Karpas-422 (cell line): ENCODE measurements around the gene C10orf67. TPM values are rescaled to one million over a fixed set of nuclear protein-coding genes. Genes with fewer than 3 reads are reported as not detected.
"Not testable (repeated sequence)": the region's sequence is repeated elsewhere in the genome, so short reads cannot be mapped to it uniquely, and the experiment has no call there.

Experiments used
- DNase-seq: peaks from one replicate; pipeline ENCODE4 v3.0.0-alpha.2; 2015
- H2AFZ ChIP-seq: fragments of 200-600 bp; sonication (generic); 2 replicates; pipeline ENCODE4 v1.6.1; 2014; ENCODE audit warnings: antibody characterized with exemption, low read length, mixed read lengths
- H3K27ac ChIP-seq: fragments of 200-600 bp; sonication (generic); 2 replicates; pipeline ENCODE4 v1.5.1; 2014; ENCODE audit warnings: mild to moderate bottlenecking, low read length, moderate library complexity
- H3K27me3 ChIP-seq: fragments of 200-600 bp; sonication (generic); 2 replicates; pipeline ENCODE4 v1.6.1; 2014; ENCODE audit warnings: low read length, mixed read lengths
- H3K36me3 ChIP-seq: fragments of 200-600 bp; sonication (generic); 2 replicates; pipeline ENCODE4 v1.6.1; 2014; ENCODE audit warnings: low read length, mixed read lengths; ENCODE audit not compliant: insufficient read depth
- H3K4me1 ChIP-seq: fragments of 200-600 bp; sonication (generic); 2 replicates; pipeline ENCODE4 v1.6.1; 2014; ENCODE audit warnings: mild to moderate bottlenecking, low read length, mixed read lengths
- H3K4me2 ChIP-seq: fragments of 200-600 bp; sonication (generic); 2 replicates; pipeline ENCODE4 v1.6.1; 2014; ENCODE audit warnings: low read length, low read depth, mild to moderate bottlenecking; ENCODE audit not compliant: poor library complexity, severe bottlenecking
- H3K4me3 ChIP-seq: fragments of 200-600 bp; sonication (generic); 2 replicates; pipeline ENCODE4 v1.5.1; 2014; ENCODE audit warnings: mild to moderate bottlenecking, antibody characterized with exemption, low read length, mixed read lengths
- H3K79me2 ChIP-seq: fragments of 200-600 bp; sonication (generic); 2 replicates; pipeline ENCODE4 v1.6.1; 2014; ENCODE audit warnings: mild to moderate bottlenecking, low read length, mixed read lengths
- H3K9ac ChIP-seq: fragments of 200-600 bp; sonication (generic); 2 replicates; pipeline ENCODE4 v1.6.0; 2014; ENCODE audit warnings: low read length
- H3K9me2 ChIP-seq: fragments of 200-600 bp; sonication (generic), shearing (Covaris generic); replicated peaks from 2 replicates; pipeline ENCODE4 v1.6.0; 2014; ENCODE audit warnings: mild to moderate bottlenecking, low read length, moderate library complexity; ENCODE audit not compliant: insufficient read depth
- H3K9me3 ChIP-seq: fragments of 300-700, 200-600 bp; sonication (generic); 2 replicates; pipeline ENCODE4 v1.6.1; 2014; ENCODE audit warnings: low read length, mixed read lengths
- H4K20me1 ChIP-seq: fragments of 200-600 bp; sonication (generic); 2 replicates; pipeline ENCODE4 v1.6.1; 2014; ENCODE audit warnings: mild to moderate bottlenecking, antibody characterized with exemption, low read length, low read depth; ENCODE audit not compliant: insufficient read depth
- total RNA-seq: library from RNA; depleted of rRNA; stranded (reverse); fragments of >200 nt; shearing (Covaris generic); gene quantifications from 2 replicates; pipeline ENCODE4 v1.2.3, GENCODE V29; 2014; ENCODE audit warnings: low replicate concordance

Gene C10orf67
- total RNA-seq, 1 experiment from 2014 or later, result not detected

GRCh38 chr10:23311034-23311433 lies 33.6 kb downstream of the C10orf67 start:
- no peaks in the 10 kb centered on the region for H3K9me3 ChIP-seq
- H3K79me2 ChIP-seq, result no peaks in the 10 kb centered on the region
- no peak overlapping the region for H3K4me3 ChIP-seq
- H3K27ac ChIP-seq, result no peak overlapping the region
- no peaks in the 10 kb centered on the region for H3K9me2 ChIP-seq
- no peak overlapping the region for H2AFZ ChIP-seq
- no peaks in the 10 kb centered on the region for H3K27me3 ChIP-seq
- no peak overlapping the region for H3K9ac ChIP-seq
- H3K4me2 ChIP-seq, result no peak overlapping the region
- no peaks in the 10 kb centered on the region for H3K4me1 ChIP-seq
- no peaks in the 10 kb centered on the region for H3K36me3 ChIP-seq
- H4K20me1 ChIP-seq, result no peaks in the 10 kb centered on the region
- DNase-seq, result no peak

DNA sequence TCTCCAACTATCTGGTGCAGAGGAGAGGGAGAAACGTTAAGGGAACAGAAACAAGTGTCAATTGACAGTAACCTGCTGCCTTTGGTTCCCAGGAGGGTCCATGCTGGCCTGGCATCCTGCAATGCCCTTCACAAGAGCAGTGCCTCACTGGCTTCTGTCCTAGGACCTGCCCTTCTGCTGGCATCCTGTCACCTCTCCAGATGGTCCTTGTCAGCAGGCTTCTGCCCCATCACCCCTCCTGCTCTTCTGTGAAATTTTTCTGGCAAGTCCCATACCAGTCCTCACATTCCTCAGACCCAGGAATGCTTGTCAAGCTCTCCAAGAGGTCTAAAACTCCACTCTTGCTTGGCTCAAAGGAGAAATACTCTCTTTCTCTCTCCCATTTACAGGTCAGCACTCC lies 34.2 kb downstream of the C10orf67 start:
- DNase-seq, result no peak
- Histone ChIP-seq H2AFZ (no peak overlapping the region), H3K9me2 (no peaks in the 10 kb centered on the region), H3K27me3 (no peaks in the 10 kb centered on the region), H3K4me2 (no peak overlapping the region), H3K27ac (no peak overlapping the region), H3K79me2 (no peaks in the 10 kb centered on the region), H3K4me3 (no peak overlapping the region), H3K9ac (no peak overlapping the region), H3K36me3 (no peaks in the 10 kb centered on the region), H3K4me1 (no peaks in the 10 kb centered on the region), H3K9me3 (no peaks in the 10 kb centered on the region), H4K20me1 (no peaks in the 10 kb centered on the region)

DNA sequence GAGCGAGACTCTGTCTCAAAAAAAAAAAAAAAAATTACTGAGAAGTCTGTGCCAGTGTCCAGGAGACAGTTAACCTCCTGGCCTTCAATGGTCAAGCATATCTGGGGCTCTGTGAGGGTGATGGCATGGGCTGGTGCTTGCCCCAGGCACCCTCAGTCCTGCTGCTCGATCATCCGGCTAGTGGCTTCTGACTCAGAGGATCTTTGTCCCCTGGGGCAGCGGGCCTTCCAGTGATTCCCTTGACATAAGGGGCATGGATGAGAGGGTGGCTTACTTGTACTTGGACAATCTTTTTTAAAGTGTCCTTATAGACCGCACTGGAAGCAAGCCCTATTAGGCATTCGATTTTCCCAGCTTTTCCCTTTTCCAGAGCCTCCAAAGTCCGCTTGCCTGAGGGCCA lies 44.6 kb downstream of the C10orf67 start:
- not testable (repeated sequence) for H2AFZ ChIP-seq, H3K4me1 ChIP-seq, H4K20me1 ChIP-seq, H3K4me2 ChIP-seq, H3K9me2 ChIP-seq, H3K9ac ChIP-seq, H3K9me3 ChIP-seq, H3K79me2 ChIP-seq, H3K36me3 ChIP-seq, H3K27me3 ChIP-seq, H3K27ac ChIP-seq, H3K4me3 ChIP-seq, DNase-seq

DNA sequence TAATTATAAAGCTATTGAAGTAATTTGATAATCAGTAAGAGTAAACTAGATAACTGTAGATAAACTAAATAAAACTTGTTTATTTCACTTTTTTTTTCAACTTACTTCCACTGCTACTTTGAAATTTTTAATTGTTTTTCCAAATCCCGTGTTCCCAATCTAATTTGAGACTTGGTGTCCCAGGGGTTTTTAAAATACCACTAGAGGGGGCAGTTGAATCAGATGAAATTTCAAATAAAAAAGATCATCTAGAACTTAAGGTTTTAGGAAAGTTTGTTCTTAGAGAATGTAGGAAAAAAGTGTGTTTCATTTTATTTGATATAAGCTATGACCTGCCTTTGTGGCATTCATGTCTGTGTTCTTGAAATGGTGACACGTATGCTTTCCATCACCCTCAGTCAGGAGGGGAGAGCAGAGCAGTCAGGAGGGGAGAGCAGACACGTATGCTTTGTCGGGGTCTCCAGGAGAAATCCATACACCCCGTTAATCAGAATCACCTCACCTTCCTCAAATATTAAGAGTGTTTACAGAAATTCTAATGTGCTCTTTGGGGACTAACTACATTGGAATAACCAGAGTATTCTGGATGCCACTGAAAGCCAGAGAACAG lies 49.9 kb downstream of the C10orf67 start:
- no peak overlapping the region for H3K4me3 ChIP-seq
- no peak overlapping the region for H3K4me2 ChIP-seq
- H3K9me3 ChIP-seq, result no peaks in the 10 kb centered on the region
- H3K9ac ChIP-seq, result no peak overlapping the region
- H3K27ac ChIP-seq, result no peak overlapping the region
- no peaks in the 10 kb centered on the region for H3K4me1 ChIP-seq
- H3K27me3 ChIP-seq, result no peaks in the 10 kb centered on the region
- H3K36me3 ChIP-seq, result no peaks in the 10 kb centered on the region
- DNase-seq, result no peak
- no peaks in the 10 kb centered on the region for H4K20me1 ChIP-seq
- H3K9me2 ChIP-seq, result no peaks in the 10 kb centered on the region
- no peak overlapping the region for H2AFZ ChIP-seq
- H3K79me2 ChIP-seq, result no peaks in the 10 kb centered on the region

GRCh38 chr10:23293973-23294590 lies 50.5 kb downstream of the C10orf67 start:
- Histone ChIP-seq H4K20me1 (no peaks in the 10 kb centered on the region), H3K4me2 (no peak overlapping the region), H3K36me3 (no peaks in the 10 kb centered on the region), H3K4me3 (no peak overlapping the region), H3K79me2 (no peaks in the 10 kb centered on the region), H3K9ac (no peak overlapping the region), H3K4me1 (no peaks in the 10 kb centered on the region), H3K27me3 (no peaks in the 10 kb centered on the region), H3K27ac (no peak overlapping the region), H2AFZ (no peak overlapping the region), H3K9me3 (no peaks in the 10 kb centered on the region), H3K9me2 (no peaks in the 10 kb centered on the region)
- DNase-seq, result no peak

GRCh38 chr10:23293145-23293724 lies 51.4 kb downstream of the C10orf67 start:
- Histone ChIP-seq H3K9me2 (no peaks in the 10 kb centered on the region), H4K20me1 (no peaks in the 10 kb centered on the region), H3K36me3 (no peaks in the 10 kb centered on the region), H3K9ac (no peak overlapping the region), H3K27me3 (no peaks in the 10 kb centered on the region), H2AFZ (no peak overlapping the region), H3K4me2 (no peak overlapping the region), H3K27ac (no peak overlapping the region), H3K4me3 (no peak overlapping the region), H3K9me3 (no peaks in the 10 kb centered on the region), H3K4me1 (no peaks in the 10 kb centered on the region), H3K79me2 (no peaks in the 10 kb centered on the region)
- DNase-seq, result peak; percentile 78

GRCh38 chr10:23291551-23292334 lies 52.9 kb downstream of the C10orf67 start:
- Histone ChIP-seq H3K79me2 (no peaks in the 10 kb centered on the region), H3K4me1 (no peaks in the 10 kb centered on the region), H3K4me2 (no peak overlapping the region), H3K4me3 (no peak overlapping the region), H3K9ac (no peak overlapping the region), H3K27ac (no peak overlapping the region), H3K9me3 (no peaks in the 10 kb centered on the region), H3K36me3 (no peaks in the 10 kb centered on the region), H4K20me1 (no peaks in the 10 kb centered on the region), H3K9me2 (no peaks in the 10 kb centered on the region), H2AFZ (no peak overlapping the region), H3K27me3 (no peaks in the 10 kb centered on the region)
- no peak for DNase-seq

DNA sequence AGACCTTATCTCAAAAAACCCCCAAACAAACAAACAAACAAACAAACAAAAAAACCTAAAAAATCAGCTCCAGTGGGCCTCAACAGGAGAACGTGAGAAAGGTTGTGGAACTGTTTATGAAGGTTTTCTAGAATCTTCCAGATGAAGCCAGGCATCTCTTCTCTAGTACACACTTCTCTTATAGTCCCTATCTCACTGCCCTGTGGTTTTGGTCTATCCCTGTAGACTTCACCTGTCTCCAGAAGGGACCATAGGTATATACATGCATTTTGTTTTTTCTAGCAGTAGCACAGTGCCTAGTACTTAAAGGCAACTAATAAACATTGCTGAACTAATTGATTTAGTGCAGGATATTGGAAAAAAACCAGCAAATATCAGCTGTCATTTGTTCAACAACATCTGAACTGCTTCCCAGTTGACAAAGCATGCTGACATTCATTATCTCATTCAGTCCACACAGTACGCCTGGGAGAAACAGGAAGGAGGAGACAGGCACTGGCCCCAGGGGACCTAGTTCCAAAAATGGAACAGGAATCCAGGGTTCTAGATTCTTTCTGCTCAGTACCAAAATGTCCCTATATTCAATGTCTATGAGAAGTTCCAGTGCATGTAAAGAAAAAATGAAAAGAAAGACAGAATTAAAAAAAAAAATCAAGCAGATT lies 59.8 kb downstream of the C10orf67 start:
- Histone ChIP-seq H3K27ac (no peak overlapping the region), H3K79me2 (no peaks in the 10 kb centered on the region), H3K36me3 (no peaks in the 10 kb centered on the region), H3K4me2 (no peak overlapping the region), H3K4me1 (no peaks in the 10 kb centered on the region), H3K9ac (no peak overlapping the region), H3K27me3 (no peaks in the 10 kb centered on the region), H3K9me2 (no peaks in the 10 kb centered on the region), H3K9me3 (no peaks in the 10 kb centered on the region), H3K4me3 (no peak overlapping the region), H2AFZ (no peak overlapping the region), H4K20me1 (no peaks in the 10 kb centered on the region)
- DNase-seq, result no peak
